Sigmoid colon (tissue), 4 donors: ENCODE measurements around the gene SPG7.

Source experiments
- CTCF ChIP-seq, 4 experiments: fragments of 450-650 bp in 3 of 4; fragments of 200-600 bp in 1 of 4; IDR thresholded peaks; one replicate each; pipeline ENCODE4 v1.5.1; 2016 to 2019; ENCODE audit warnings: antibody characterized with exemption in 4 of 4, mild to moderate bottlenecking in 3 of 4, moderate library complexity in 2 of 4
- EP300 ChIP-seq, 4 donors: sonication (generic); formaldehyde crosslinking; IDR thresholded peaks; one replicate each; pipeline ENCODE4 v1.6.1; 2017; ENCODE audit warnings: antibody characterized with exemption in 4 of 4
- POLR2A ChIP-seq, 2 donors: fragments of 450-650 bp; IDR thresholded peaks; one replicate each; pipeline ENCODE4 v1.6.1; 2016; ENCODE audit warnings: antibody characterized with exemption in 2 of 2, mild to moderate bottlenecking in 2 of 2, moderate library complexity in 2 of 2

- TF ChIP-seq CTCF (IDR thresholded peaks at IDR 0.05) = no peak
- no peak for TF ChIP-seq POLR2A (IDR thresholded peaks at IDR 0.05)
- no peak for TF ChIP-seq EP300 (IDR thresholded peaks at IDR 0.05)
Observed at GRCh38 chr16:89475144-89475543, 33.1 kb upstream of the SPG7 start.
